Brain microvascular endothelial cell (primary cell): ENCODE results near the gene FAM149B1.

Experiments
- DNase-seq: peaks from one replicate; pipeline ENCODE4 v3.0.0-alpha.2; 2020
- H3K27ac ChIP-seq: fragments of 250-450 bp; sonication (Bioruptor Pico); 2 replicates; pipeline ENCODE4 v1.5.1; 2020; ENCODE audit warnings: mild to moderate bottlenecking, moderate library complexity
- H3K27me3 ChIP-seq: fragments of 250-450 bp; sonication (Bioruptor Pico); replicated peaks from 2 replicates; pipeline ENCODE4 v1.5.1; 2020; ENCODE audit warnings: mild to moderate bottlenecking
- H3K36me3 ChIP-seq: fragments of 250-450 bp; sonication (Bioruptor Pico); replicated peaks from 2 replicates; pipeline ENCODE4 v1.5.1; 2020; ENCODE audit warnings: mild to moderate bottlenecking
- H3K4me3 ChIP-seq: 2 replicates; pipeline ENCODE4 v1.5.1; 2011; ENCODE audit warnings: low read depth, mild to moderate bottlenecking, control low read depth, low read length, moderate library complexity
- in situ Hi-C: cut with HindIII; loops from 2 replicates; pipeline ENCODE4 v1.10.0; 2017; ENCODE audit warnings: low sequenced_read_pairs, low pct_ligation_motif_present
- TF ChIP-seq, protein P1 (sequence below): IDR thresholded peaks from 2 replicates; pipeline ENCODE4 v1.5.1; 2011; ENCODE audit warnings: low read depth, mild to moderate bottlenecking, moderate library complexity, low read length, control low read depth, inconsistent platforms; ENCODE audit errors: missing control alignments

Gene FAM149B1

GRCh38 chr10:73167783-73168464 is at the start of gene FAM149B1, which contains the start of gene ECD:
FAM149B1 (plus strand) TSS chr10:73168119; CDS start chr10:73168340, 221 bp downstream.
ECD (minus strand) TSS chr10:73168008; CDS start chr10:73163937, 4,071 bp downstream.
- peak; percentile 92 for DNase-seq
- Histone ChIP-seq H3K27ac (peak within 1 kb of the TSS; percentile 85), H3K27me3 (no peaks in the 10 kb centered on the region), H3K4me3 (peak within 1 kb of the TSS; percentile 79), H3K36me3 (peaks cover 3% of the 10 kb centered on the region)
- in situ Hi-C loops = no loop called here
- TF ChIP-seq, protein P1, sequence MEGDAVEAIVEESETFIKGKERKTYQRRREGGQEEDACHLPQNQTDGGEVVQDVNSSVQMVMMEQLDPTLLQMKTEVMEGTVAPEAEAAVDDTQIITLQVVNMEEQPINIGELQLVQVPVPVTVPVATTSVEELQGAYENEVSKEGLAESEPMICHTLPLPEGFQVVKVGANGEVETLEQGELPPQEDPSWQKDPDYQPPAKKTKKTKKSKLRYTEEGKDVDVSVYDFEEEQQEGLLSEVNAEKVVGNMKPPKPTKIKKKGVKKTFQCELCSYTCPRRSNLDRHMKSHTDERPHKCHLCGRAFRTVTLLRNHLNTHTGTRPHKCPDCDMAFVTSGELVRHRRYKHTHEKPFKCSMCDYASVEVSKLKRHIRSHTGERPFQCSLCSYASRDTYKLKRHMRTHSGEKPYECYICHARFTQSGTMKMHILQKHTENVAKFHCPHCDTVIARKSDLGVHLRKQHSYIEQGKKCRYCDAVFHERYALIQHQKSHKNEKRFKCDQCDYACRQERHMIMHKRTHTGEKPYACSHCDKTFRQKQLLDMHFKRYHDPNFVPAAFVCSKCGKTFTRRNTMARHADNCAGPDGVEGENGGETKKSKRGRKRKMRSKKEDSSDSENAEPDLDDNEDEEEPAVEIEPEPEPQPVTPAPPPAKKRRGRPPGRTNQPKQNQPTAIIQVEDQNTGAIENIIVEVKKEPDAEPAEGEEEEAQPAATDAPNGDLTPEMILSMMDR = no peak

DNA sequence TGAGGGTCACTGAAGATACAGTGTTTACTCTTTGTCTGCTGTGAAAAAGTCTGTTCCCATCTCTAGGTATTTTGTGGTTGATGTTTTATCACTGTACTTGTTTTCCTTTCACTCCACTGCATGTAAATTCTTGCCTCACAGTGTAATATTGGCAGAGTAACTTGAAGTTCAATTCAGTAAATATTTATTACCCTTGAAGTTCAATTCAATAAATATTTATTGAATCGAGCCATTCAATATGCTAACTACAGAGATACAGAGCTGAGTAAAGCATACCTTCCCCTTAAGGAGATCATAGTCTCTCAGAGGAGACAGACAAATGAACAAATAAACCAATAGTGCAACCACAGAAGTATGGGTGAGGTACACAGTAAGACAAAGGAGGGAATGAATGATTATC is 48.5 kb upstream of the FAM149B1 start:
- TF ChIP-seq, protein P1 = no peak
- no peak overlapping the region for H3K27ac ChIP-seq
- H3K27me3 ChIP-seq = no peaks in the 10 kb centered on the region
- in situ Hi-C loops = no loop called here
- no peak for DNase-seq
- no peaks in the 10 kb centered on the region for H3K36me3 ChIP-seq
- H3K4me3 ChIP-seq = no peak overlapping the region

GRCh38 chr10:73119952-73120351 is 48.0 kb upstream of the FAM149B1 start:
- no peak overlapping the region for H3K4me3 ChIP-seq
- TF ChIP-seq, protein P1 = no peak

GRCh38 chr10:73126343-73126742 is 41.6 kb upstream of the FAM149B1 start:
- in situ Hi-C loops = no loop called here

More at GRCh38 chr10:73119952-73120351, 48.0 kb upstream of the FAM149B1 start:
- DNase-seq = no peak
- in situ Hi-C loops = no loop called here
- Histone ChIP-seq H3K27me3 (no peaks in the 10 kb centered on the region), H3K27ac (no peak overlapping the region), H3K36me3 (peaks cover 2% of the 10 kb centered on the region)

DNA sequence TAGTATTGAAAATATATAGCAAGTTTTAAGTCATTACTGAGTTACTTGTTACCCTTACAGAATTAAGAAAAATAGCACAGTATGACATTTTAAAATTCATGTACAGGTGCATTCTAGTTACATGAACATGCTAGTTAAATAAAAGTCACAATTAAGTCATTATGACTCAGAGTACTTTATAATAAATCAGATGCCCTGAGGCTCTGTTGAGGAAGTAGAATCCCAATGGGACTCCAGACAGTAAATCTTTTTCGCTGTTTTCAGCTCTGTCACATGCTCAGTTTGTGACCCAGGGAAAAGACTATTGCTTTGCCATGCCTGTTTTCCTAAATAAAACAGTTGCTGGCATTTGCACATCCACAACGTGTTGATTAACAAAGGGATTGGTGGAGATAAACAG is 36.6 kb upstream of the FAM149B1 start:
- peaks cover 45% of the 10 kb centered on the region for H3K36me3 ChIP-seq
- in situ Hi-C loops = no loop called here
- H3K27ac ChIP-seq = no peak overlapping the region
- TF ChIP-seq, protein P1 = no peak
- H3K27me3 ChIP-seq = no peaks in the 10 kb centered on the region
- no peak for DNase-seq
- no peak overlapping the region for H3K4me3 ChIP-seq

More at GRCh38 chr10:73126343-73126742, 41.6 kb upstream of the FAM149B1 start:
- H3K27me3 ChIP-seq = no peaks in the 10 kb centered on the region
- TF ChIP-seq, protein P1 = no peak
- DNase-seq = no peak
- H3K27ac ChIP-seq = no peak overlapping the region
- peaks cover 18% of the 10 kb centered on the region for H3K36me3 ChIP-seq
- H3K4me3 ChIP-seq = no peak overlapping the region
